NCI-H526 (cell line): ENCODE data around the gene TBCC.
"Not testable (repeated sequence)": the region's sequence is repeated elsewhere in the genome, so short reads cannot be mapped to it uniquely, and the experiment has no call there.

Experiments used
- DNase-seq, 2 experiments: peaks; one replicate each; lab custom pipeline; 2025; lab: John Stamatoyannopoulos, UW

TBCC gene

GRCh38 chr6:42733867-42734481 lies 11.9 kb downstream of the TBCC start:
- DNase-seq: not testable (repeated sequence)

DNA sequence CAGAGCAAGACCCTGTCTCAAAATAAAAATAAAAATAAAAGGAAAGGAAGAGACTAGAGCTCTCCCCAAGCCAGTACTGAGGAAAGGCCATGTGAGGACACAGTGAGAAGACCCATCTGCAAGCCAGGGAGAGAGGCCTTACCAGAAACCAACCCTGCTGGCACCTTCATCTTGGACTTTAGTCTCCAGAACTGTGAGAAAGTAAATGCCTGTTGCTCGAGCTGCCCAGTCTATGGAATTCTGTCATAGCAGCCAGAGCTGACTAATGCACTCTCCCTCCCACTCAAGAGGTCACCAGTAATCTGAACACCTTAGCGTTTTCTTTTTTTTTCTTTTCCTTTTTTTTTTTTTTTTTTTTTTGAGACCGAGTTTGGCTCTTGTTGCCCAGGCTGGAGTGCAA lies 16.2 kb downstream of the TBCC start:
- DNase-seq: no peak

DNA sequence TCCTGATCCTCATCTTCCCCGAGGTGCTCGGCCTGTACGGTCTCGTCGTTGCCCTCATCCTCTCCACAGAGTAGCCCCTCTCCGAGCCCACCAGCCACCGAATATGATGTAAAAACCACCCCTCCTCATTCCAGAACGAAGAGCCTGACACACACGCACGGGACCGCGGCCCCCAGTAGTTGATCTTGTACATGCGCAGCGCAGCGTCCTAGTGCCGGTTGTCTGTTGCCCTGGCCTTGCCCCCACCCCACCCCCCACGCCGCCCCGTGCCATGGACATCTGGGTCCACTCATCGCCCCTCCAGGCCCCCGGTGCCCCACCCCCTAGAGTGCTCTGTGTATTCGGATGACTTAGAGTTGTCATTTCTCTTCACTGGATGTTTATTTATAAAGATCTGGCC lies 18.3 kb downstream of the TBCC start:
- no peak for DNase-seq

GRCh38 chr6:42727087-42727611 lies 18.8 kb downstream of the TBCC start:
- DNase-seq: no peak

- peak; percentile 48 to 87 for DNase-seq
Measured at GRCh38 chr6:42726485-42727086, 19.3 kb downstream of the TBCC start.

- DNase-seq: no peak
Measured at GRCh38 chr6:42726026-42726425, 19.9 kb downstream of the TBCC start.

GRCh38 chr6:42724825-42725224 lies 21.1 kb downstream of the TBCC start:
- no peak for DNase-seq

GRCh38 chr6:42722497-42722896 lies 23.4 kb downstream of the TBCC start, which contains the start of gene PRPH2:
PRPH2 (minus strand) TSS chr6:42722597; CDS start chr6:42722334, 263 bp downstream.
- DNase-seq: no peak

DNA sequence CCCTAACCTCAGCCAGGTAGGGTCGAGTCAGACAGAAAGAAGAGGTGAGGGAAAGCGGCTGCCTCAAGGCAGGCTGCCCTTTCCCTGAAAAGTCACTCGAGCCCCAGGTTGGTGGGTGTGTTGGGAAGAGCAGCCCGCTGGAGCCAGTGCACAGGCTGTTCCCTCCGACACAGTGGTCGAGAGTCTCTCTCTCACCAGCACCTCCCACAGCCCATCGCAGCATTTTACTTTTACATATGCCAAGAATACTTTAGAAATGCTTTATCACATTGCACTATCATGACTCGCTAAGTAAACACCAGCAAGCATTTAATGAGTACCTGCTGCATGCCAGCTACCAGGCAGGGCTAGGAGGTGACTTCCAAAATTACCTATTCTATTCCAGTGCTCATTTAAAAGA lies 25.2 kb downstream of the TBCC start:
- DNase-seq: no peak

- DNase-seq: no peak
Measured at GRCh38 chr6:42715871-42716270, 30.0 kb downstream of the TBCC start.

DNA sequence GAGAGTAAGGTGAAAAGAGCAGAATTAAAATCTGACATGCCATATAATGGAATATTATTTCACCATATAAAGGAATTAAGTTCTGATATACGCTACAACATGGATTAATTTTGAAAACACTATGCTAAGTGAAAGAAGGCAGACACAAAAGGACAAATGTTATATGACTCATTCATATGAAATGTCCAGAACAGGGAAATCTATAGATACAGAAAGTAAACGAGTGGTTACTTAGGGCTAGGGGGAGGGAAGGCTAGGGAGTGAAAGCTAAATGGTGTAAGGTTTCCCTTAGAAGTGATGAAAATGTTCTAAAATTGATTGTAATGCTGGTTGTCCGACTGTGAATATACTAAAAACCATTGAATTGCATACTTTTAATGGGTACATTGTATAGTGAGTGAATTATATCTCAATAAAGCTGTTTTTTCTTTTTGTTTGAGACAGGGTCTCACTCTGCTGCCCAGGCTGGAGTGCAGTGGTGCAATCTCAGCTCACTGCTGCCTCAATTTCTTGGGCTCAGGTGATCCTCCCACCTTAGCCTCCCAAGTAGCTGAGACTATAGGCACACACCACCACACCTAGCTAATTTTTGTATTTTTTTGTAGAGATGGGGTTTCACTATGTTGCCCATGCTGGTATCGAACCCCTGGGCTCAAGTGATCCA lies 31.7 kb downstream of the TBCC start:
- DNase-seq: no peak

GRCh38 chr6:42711930-42712329 lies 34.0 kb downstream of the TBCC start:
- DNase-seq: no peak

GRCh38 chr6:42710316-42710715 lies 35.6 kb downstream of the TBCC start:
- no peak for DNase-seq

GRCh38 chr6:42709871-42710270 lies 36.0 kb downstream of the TBCC start:
- DNase-seq: no peak

GRCh38 chr6:42708096-42708495 lies 37.8 kb downstream of the TBCC start:
- DNase-seq: no peak

- DNase-seq: no peak
Measured at GRCh38 chr6:42707595-42707994, 38.3 kb downstream of the TBCC start.

DNA sequence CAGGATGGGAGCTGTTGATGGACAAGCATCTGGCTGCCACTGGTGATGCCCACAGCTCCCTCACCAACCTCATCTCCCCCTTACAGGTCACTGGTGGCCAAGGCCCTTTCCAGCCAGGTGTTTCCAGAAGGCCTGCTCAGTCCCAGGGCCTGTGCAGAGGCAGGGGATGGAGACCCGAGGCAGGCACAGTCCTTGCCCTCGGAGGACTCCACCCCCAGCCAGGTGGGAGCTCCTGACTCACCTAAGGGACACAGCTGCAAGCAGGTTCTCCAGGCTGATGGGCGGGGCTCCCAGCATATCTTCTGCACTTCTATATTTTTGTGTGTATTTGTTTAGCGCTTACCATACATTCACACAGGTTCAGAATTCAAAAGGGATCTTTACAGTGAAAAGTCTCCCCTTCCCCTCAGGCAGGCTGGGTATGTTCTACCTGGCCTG lies 40.9 kb downstream of the TBCC start:
- DNase-seq: peak in 1 of 2 experiments; percentile 14

- DNase-seq: no peak
Measured at GRCh38 chr6:42704251-42704936, 41.5 kb downstream of the TBCC start.

DNA sequence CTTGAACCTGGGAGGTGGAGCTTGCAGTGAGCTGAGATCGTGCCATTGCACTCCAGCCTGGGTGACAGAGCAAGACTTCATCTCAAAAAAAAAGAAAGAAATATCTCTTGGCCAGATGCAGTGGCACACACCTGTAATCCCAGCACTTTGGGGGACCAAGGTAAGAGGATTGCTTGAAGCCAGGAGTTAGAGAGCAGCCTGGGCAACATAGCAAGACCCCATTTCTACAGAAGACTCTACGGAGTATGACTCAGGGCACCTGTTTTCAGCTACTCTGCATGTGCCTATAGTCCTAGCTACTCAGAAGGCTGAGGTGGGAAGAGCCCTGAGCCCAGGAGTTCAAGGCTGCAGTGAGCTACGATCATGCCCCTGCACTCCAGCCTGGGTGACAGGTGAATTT lies 43.1 kb downstream of the TBCC start:
- not testable (repeated sequence) for DNase-seq

- DNase-seq: no peak
Measured at GRCh38 chr6:42702200-42702599, 43.7 kb downstream of the TBCC start.

- no peak for DNase-seq
Measured at GRCh38 chr6:42698217-42698616, 47.7 kb downstream of the TBCC start.

- DNase-seq: no peak
Measured at GRCh38 chr6:42697268-42697655, 48.6 kb downstream of the TBCC start.
